GM12874 (cell line): ENCODE measurements around the gene ADAMTSL1.

Experiments
- CTCF ChIP-seq: IDR thresholded peaks from 2 replicates; pipeline ENCODE4 v1.5.1; 2011; ENCODE audit warnings: low read depth, mild to moderate bottlenecking, control low read depth, low read length, moderate library complexity; ENCODE audit not compliant: insufficient read depth

Gene ADAMTSL1

GRCh38 chr9:18472841-18473251 is 1.1 kb upstream of the ADAMTSL1 start:
- no peak for TF ChIP-seq CTCF

GRCh38 chr9:18474783-18475182 is 830 bp downstream of the ADAMTSL1 start:
- no peak for TF ChIP-seq CTCF

DNA sequence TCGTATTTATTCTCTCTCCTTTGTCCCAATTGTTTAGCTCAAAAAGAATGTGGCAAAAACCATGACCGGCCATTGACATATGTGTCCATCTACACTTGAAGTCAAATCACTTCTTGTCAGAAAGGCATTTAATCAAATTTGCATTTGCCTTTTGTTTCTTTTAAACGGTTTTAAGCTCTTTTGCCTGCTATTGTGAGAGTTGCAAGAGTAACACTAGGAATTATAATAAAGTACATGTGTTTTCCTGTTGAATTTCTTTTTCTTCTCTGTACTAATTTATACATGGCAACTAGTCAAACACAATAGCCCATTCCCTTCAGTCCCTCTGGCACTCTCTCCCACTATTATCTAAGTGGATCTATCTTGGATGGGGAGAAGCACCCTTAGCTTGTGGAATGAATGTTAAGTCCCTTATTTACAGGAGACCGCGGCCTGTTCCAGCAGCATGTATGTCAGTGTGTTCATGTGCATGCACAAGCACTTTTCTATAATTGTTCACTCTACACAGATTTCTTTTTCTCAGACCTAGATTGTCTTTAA is 3.2 kb downstream of the ADAMTSL1 start:
- no peak for TF ChIP-seq CTCF

DNA sequence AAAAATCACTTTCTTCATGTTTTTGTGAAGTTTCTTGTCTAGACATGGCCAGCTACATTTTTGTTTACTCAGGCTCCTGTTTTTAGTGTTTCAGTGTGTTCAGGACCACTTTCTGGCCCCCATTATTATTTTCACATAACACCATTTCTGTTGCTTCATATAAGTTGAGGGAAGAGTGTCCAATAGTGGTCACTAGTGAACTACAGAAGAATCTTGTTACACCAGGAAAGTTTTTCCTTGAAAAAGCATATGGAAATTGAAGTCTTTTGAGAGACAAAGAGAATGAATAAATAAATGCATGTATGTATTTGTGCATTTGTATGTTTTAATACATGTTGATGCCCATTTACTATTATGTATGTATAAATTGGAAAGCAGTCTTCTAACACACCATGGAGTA is 3.8 kb downstream of the ADAMTSL1 start:
- TF ChIP-seq CTCF = no peak

DNA sequence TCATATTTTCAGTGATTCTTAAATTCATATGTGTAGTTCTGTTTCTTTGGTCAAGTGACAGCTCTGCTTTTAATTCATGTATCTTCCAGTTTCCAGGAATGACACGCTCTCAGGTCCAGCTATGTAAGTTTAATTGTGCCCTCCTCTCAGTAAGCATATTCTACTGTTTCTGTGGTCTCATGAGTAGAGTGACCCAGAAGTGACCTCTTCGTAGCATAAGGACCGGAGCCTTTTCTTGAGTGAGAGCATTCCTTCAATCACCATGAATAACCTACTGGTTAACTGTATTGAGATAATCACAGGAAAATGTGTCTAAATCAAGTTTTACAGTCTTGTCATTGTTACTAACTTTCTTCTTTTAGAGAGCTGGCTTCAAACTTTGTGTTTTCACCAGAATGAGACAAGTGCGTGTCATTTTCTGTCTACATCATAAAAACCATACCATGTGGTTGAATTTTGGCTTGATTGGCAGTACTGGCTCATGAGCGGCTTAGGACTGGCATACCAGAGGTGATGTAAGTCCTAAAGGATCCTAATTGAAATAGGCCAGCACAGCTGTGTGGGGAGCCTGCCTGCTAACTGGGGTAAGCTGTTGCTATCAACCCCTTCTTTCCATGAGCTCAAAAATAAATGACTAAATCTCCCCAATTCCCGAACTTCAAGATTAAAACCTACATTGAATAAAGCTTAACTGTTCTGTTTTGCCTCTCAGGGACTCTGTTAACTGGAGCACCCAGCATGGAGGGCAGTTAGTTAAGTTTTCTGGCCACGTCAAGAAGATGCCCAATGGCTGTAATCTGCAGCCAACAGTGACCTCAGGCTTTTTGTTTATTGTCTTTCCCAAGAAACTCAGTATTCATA is 4.8 kb downstream of the ADAMTSL1 start:
- TF ChIP-seq CTCF = no peak

DNA sequence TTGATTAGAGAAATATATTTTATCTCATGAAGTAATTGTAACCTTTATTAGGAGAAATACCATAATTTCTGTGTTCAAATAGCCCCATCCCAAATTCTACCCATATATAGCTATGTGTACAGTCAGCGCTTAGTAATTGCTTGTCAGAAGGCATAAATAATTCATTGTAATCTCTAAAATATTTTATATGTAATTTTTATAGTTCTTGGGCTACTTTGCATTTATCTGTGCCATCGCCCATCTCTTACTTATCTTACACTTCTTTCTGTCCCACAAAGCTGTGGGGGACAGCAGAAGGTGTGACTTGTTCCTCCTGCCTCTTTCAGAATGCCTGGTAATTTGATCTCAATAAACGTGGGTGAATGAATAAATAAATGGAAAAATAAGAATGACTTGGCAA is 5.5 kb downstream of the ADAMTSL1 start:
- TF ChIP-seq CTCF = no peak

DNA sequence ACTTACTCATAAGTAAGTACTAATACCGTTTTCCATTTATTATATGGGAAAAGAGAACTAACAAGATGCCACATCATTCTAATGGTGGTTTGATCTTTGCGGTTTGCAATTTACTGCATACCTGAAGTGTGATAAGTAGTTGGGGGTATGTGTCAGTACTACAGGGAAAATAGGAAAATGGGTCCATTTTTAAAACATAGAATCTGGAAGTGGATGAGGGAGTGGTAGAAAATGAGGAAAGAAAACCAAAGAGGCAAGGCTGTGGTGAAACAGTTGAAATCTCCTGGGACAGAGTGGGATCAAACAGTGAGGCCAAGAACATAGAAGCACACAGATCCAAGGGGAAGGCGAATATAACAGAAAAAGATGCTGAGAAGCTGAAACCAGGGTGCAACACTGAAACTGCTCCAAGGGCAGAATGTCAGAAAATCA is 6.7 kb downstream of the ADAMTSL1 start:
- TF ChIP-seq CTCF = no peak
